ENCODE measurements around the gene CC2D1A.
A peak's percentile ranks its signal among the peaks of the same experiment; 100 is the strongest.

Gene CC2D1A

DNA sequence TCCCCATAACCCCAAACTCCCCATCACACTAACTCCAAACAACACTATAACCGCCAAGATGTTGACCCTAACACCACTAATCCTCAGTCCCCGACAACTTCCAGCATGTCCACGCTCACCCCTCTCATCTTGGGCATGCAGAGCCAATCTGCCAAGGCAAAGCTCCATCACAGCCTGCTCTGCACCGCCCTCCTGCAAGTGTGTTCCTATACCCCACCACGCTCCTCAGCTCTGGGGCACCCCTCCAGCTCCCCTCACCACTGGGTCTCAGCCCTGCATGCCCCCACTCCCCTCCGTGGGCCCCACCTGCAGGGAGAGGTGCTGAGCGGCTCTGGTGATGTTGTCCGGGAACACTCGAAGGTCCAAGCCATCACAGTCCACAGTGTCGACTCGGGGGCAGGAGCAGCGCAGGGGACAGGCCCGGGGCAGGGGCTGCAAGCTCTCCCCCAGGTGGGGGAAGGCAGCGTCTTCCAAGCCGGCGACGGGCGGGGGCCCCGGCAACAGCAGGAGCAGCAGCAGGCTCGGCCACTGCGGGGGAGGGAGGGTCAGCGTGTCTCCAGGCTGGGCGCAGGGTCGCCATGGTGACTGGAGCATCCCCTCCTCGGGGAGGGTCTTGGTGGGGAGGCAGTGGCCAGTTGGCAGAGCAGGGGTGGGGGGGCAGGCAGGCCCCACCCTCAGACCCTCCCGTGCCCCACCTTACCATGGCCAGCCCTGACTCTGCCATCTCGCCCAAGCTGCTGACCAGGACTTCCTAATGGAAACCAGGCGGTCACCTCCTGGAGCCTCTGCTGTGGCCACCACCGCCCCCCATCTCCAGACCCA lies 31.7 kb downstream of the CC2D1A start:
- TF ChIP-seq, protein P1, sequence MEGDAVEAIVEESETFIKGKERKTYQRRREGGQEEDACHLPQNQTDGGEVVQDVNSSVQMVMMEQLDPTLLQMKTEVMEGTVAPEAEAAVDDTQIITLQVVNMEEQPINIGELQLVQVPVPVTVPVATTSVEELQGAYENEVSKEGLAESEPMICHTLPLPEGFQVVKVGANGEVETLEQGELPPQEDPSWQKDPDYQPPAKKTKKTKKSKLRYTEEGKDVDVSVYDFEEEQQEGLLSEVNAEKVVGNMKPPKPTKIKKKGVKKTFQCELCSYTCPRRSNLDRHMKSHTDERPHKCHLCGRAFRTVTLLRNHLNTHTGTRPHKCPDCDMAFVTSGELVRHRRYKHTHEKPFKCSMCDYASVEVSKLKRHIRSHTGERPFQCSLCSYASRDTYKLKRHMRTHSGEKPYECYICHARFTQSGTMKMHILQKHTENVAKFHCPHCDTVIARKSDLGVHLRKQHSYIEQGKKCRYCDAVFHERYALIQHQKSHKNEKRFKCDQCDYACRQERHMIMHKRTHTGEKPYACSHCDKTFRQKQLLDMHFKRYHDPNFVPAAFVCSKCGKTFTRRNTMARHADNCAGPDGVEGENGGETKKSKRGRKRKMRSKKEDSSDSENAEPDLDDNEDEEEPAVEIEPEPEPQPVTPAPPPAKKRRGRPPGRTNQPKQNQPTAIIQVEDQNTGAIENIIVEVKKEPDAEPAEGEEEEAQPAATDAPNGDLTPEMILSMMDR (IDR thresholded peaks at IDR 0.05; ENCODE audit: unreplicated experiment in 3 of 3), result no peak
- Mint-ChIP-seq H3K4me3 (peak overlapping the region in 1 of 3 experiments; percentile 11), H3K9me3 (no peaks in the 10 kb centered on the region), H3K27me3 (ENCODE audit: low read depth) (peaks cover 17% of the 10 kb centered on the region), H3K27ac (no peak overlapping the region), H3K36me3 (ENCODE audit: low read depth) (no peaks in the 10 kb centered on the region), H3K4me1 (peaks cover 5% of the 10 kb centered on the region)

DNA sequence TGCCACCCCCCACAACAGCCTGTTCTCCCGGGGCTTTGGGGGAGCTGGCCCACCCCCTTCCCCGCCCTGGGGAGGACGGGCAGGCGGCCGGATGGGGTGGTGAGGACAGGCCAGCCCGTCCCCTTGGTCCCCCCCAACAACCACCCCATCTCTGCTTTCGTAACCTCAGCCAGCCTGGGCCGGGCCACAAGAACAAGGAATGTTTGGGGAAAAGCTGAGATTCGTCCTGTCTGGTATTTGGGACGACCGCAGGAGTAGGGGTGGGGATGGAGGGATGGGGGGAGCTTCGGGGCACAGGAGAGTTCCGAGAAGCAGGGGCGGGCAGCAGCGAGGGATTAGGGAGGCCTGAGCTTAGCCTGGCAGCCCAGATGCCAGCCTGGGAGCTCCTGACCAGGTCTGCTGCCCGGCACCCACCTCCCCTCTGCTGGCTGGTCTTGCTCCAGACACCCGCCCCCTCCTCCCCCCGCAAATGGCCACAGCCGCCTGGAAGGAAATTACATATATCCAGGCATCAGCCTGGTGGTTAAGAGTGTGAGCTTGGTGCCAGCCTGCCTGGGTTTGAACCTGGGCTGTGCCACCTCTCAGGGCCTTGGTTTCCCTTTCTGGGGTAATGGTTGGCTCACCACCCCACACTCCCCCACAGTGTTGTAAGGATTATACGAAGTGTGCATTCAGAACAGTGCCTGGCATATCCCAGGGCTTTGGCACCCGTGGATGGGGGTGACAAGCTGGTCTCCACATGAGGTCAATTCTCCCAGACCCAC lies 32.5 kb downstream of the CC2D1A start, which contains the start of gene PODNL1:
Gene PODNL1 (minus strand): TSS at position 117 of the 764 bp plus-strand sequence. CDS start 236 bp downstream, outside the sequence.
- Mint-ChIP-seq H3K4me1 (peaks cover 5% of the 10 kb centered on the region), H3K36me3 (ENCODE audit: low read depth) (no peaks in the 10 kb centered on the region), H3K27me3 (ENCODE audit: low read depth) (peaks cover 20% of the 10 kb centered on the region), H3K4me3 (peak within 1 kb of the TSS in 1 of 3 experiments; percentile 11), H3K9me3 (no peaks in the 10 kb centered on the region), H3K27ac (no peak within 1 kb of the TSS)
- TF ChIP-seq, protein P1 (IDR thresholded peaks at IDR 0.05; ENCODE audit: unreplicated experiment in 3 of 3), result no peak

GRCh38 chr19:13942023-13942684 lies 36.2 kb downstream of the CC2D1A start:
- H3K27me3 Mint-ChIP-seq (ENCODE audit: low read depth), result peaks cover 29% of the 10 kb centered on the region
- no peaks in the 10 kb centered on the region for H3K9me3 Mint-ChIP-seq
- H3K4me3 Mint-ChIP-seq, result no peak overlapping the region
- H3K4me1 Mint-ChIP-seq, result no peaks in the 10 kb centered on the region
- no peak overlapping the region for H3K27ac Mint-ChIP-seq
- TF ChIP-seq, protein P1 (IDR thresholded peaks at IDR 0.05; ENCODE audit: unreplicated experiment in 3 of 3), result no peak
- no peaks in the 10 kb centered on the region for H3K36me3 Mint-ChIP-seq (ENCODE audit: low read depth)

- H3K27me3 Mint-ChIP-seq (ENCODE audit: low read depth), result peaks cover 13% of the 10 kb centered on the region
- TF ChIP-seq, protein P1 (IDR thresholded peaks at IDR 0.05; ENCODE audit: unreplicated experiment in 3 of 3), result no peak
- H3K27ac Mint-ChIP-seq, result no peak overlapping the region
- H3K4me1 Mint-ChIP-seq, result no peaks in the 10 kb centered on the region
- H3K36me3 Mint-ChIP-seq (ENCODE audit: low read depth), result no peaks in the 10 kb centered on the region
- no peaks in the 10 kb centered on the region for H3K9me3 Mint-ChIP-seq
- no peak overlapping the region for H3K4me3 Mint-ChIP-seq
Measured at GRCh38 chr19:13946414-13946813, 40.4 kb downstream of the CC2D1A start.

- Mint-ChIP-seq H3K4me1 (peaks cover 4% of the 10 kb centered on the region), H3K4me3 (no peak overlapping the region), H3K27ac (no peak overlapping the region), H3K9me3 (no peaks in the 10 kb centered on the region), H3K27me3 (ENCODE audit: low read depth) (peaks cover 4% of the 10 kb centered on the region), H3K36me3 (ENCODE audit: low read depth) (peaks cover 3% of the 10 kb centered on the region)
- TF ChIP-seq, protein P1 (IDR thresholded peaks at IDR 0.05; ENCODE audit: unreplicated experiment in 3 of 3), result no peak
Measured at GRCh38 chr19:13951043-13951442, 45.0 kb downstream of the CC2D1A start.

Measured in nephron (organoid).